K562 treated with DMSO at 1 percent for 4 hours (cell line): ENCODE results near the gene TUBA1B. TPM values are rescaled to one million over a fixed set of nuclear protein-coding genes. Genes with fewer than 3 reads are reported as not detected.

Source experiments
- total RNA-seq: library from RNA; unstranded; fragments of 300-600 nt; gene quantifications from 2 replicates; pipeline ENCODE4 v1.2.3, GENCODE V29; 2022; ENCODE audit not compliant: insufficient read depth

The TUBA1B gene
- 2,409 and 2,413 TPM in 2 replicates for total RNA-seq

DNA sequence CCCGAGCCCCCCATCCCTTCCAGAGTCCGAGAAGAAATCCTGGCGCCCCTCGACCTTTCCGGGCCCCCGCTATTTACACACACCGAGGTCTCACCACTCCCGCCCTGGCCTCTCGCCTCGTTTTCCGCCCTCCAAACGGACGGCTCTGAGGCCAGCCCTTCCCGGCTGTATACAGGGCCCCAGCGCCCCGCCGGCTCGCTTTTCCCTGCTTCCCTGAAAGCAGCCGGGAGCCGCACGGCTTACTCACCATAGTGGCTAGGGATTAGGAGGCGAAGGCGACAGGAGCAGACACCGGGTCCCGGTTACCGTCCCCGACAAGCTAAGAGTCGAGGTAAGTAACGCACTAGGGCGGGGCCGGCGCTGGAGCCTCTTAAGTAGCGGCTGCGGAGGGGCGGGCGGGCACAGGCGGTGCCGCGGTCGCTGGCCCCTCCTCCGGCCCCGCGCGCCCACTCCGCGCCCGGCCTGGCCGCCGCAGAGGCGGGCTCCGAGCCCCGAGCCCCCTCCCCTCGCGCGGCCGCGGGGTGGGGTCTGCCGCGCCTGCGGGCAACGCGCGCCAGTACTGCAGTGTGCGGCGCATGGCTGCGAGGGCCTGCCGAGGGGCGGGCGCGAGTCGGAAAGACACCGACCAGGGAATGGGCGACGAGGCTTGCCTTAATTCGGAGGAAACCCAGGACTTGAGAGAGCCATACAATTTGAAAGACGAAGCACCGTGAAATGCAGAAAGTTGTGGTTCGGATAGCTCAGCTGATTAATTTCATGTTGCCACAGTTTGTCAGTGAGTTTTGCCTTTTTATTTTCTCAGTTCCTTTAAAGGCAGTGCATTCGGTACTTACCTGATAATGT, at the start of gene TUBA1B:
TSS of gene TUBA1B (minus strand) at position 345 of the 843 bp plus-strand sequence. CDS start at position 250, 95 bp downstream.

DNA sequence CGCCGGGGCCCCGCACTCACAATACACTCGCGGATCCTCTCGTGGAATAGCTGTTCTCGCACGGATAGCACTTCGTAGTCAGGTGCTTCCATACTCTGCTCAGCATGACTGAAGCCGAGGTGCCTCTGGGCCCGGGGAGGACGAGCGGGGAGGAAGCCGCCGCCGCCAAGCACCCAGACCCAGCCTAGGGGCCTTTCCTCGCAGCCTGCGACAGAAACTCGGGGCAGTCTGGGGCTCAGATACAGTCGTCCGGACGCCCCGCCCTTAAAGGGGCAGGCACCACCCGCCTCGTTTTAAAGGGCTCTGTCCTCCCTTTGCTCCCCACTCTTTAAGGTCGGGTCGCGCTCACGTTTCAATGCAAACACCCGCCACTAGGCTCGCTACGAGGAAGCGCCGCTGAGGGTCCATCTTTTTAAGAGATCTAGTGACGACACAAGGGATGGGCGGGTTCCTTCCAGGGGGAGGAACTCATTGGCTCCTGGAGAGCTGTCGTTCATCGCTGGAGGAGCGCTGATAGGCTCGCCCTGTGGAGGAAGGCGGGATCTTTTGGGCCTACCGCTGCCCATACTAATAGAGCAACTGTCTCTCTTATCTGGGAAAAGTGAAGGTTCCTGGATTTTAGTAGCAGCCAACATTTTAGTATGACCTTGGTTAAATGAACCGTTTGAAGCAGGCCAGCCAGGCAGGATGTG, 20.6 kb downstream of the TUBA1B start, which contains the start of gene LMBR1L:
TSS of gene LMBR1L (minus strand) at position 384 of the 692 bp plus-strand sequence. CDS start at position 92, 292 bp downstream.

DNA sequence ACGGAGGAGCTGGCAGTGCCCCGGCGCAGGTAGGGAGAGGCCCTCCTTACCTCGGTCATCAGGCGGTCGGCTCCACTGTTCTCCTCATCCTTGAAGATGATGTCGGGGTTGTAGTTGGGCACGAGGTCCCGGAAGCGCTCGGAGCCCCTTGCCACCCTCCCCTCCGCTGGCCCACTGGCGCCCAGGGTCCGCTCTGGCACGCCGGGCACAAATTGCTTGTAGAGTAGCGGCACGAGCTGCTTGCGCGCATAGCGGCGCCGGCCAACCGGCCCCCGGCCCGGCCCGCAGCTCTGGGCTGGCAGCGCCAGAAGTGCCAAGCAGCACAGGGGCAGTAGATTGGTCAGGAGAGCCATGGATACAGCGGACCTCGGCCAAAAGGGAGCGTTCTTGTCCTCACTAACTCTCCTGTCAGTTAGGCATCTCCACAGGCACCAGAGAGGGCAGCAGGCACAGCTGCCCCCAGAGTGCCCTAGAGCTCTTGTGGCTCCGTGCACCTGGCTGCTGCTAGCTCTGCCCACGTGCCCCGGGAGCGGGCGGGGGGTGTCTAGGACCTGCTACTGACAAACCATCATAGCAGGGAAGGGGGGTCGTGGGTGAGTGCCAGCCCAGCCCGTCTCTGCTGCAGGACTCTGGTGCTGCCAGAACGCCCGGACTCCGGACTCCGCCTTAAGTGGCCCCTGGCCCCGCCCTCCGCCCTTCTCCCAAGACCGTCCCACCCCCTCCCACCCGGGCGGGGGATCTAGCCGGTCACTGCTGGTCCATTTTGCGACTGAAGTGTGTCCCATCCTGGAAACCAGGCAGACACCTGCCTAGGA, 36.8 kb downstream of the TUBA1B start, which contains the start of gene DHH:
TSS of gene DHH (minus strand) at position 642 of the 815 bp plus-strand sequence. CDS start at position 353, 289 bp downstream.

Other genes with a start within 250 kb of the TUBA1B start
- 4.6 and 8.3 TPM in 2 replicates for gene FKBP11, start 205.9 kb downstream of the TUBA1B start, total RNA-seq
- gene ARF3, start 173.9 kb downstream of the TUBA1B start, total RNA-seq = 50.5 and 56.3 TPM in 2 replicates
- 0.31 TPM in 1 of 2 replicates, not detected in the other for gene WNT10B, start 159.7 kb downstream of the TUBA1B start, total RNA-seq
- not detected in 2 replicates for gene WNT1, start 153.1 kb downstream of the TUBA1B start, total RNA-seq
- gene DDN, start 132.0 kb downstream of the TUBA1B start, total RNA-seq = 0.73 and 1.4 TPM in 2 replicates
- gene PRKAG1, start 112.6 kb downstream of the TUBA1B start, total RNA-seq = 60.7 and 65.8 TPM in 2 replicates
- 31.9 and 41.7 TPM in 2 replicates for gene KMT2D, start 70.6 kb downstream of the TUBA1B start, total RNA-seq
- 14.1 and 17.7 TPM in 2 replicates for gene RHEBL1, start 61.4 kb downstream of the TUBA1B start, total RNA-seq
- gene DHH, start 36.6 kb downstream of the TUBA1B start, total RNA-seq = 3.8 and 4.5 TPM in 2 replicates
- 23.6 and 30.6 TPM in 2 replicates for gene LMBR1L, start 20.5 kb downstream of the TUBA1B start, total RNA-seq
- gene TUBA1A, start 57.7 kb upstream of the TUBA1B start, total RNA-seq = 27.3 and 34.8 TPM in 2 replicates
- gene TUBA1C, start 133.7 kb upstream of the TUBA1B start, total RNA-seq = 705 and 867 TPM in 2 replicates
- 1.4 and 3.5 TPM in 2 replicates for gene PRPH, start 163.8 kb upstream of the TUBA1B start, total RNA-seq
- gene TROAP, start 191.9 kb upstream of the TUBA1B start, total RNA-seq = 44.7 and 69.4 TPM in 2 replicates
- 1.7 and 2.1 TPM in 2 replicates for gene C1QL4, start 205.8 kb upstream of the TUBA1B start, total RNA-seq
- 0.35 TPM in 1 of 2 replicates, not detected in the other for gene DNAJC22, start 215.5 kb upstream of the TUBA1B start, total RNA-seq
- gene SPATS2, start 236.1 kb upstream of the TUBA1B start, total RNA-seq = 12.8 and 13.6 TPM in 2 replicates